NCI-H128 (cell line): Measurements from ENCODE around the gene CNN3.

ENCODE experiments used
- DNase-seq: peaks from one replicate; lab custom pipeline; 2025; ENCODE audit not compliant: unreplicated experiment; lab: John Stamatoyannopoulos, UW

The CNN3 gene

DNA sequence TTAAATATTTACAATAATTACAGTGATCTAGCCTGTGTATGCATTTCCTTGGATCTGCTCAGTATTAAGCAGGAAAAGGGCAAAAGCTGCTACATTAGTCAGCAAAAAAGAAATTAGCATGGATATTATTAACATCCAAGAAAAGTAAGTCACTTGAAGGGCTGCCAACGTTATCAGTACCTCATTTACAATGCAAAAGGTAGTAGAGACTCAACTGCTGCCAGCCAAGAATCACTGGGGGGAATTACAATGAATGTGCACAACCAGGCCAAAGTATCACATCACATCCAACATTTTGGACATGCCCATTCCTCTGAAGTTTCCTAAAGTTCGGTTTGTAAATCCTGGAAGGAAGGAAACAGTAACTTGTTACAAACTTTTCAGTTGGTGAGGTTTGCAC lies 1.9 kb downstream of the CNN3 start:
- no peak for DNase-seq

DNA sequence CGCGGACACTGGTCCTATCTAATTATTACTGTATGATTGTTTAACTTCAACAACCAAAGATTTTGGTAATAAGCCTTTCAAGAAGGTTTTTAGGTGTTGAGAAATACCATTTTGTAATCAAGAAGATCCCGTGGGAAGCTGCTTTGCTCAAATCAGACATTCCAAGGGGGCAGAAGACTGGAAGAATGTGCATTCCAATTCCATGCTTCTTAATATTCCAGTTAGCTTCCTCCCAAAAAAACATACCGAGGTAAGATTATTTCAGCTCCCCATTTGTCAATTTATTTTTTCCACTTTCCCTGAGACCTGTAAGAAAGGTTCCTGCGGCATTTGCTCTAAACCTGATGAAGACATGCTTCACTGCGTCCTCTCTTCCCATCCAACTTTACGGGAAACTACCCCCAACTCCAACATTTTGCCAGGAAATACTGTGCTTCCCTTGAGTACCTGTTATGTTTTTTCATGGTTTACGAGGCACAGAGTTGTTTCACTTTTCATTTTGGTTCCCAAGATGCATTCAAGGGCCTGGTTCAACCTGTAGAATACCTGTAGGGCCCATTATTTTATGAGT lies 4.1 kb downstream of the CNN3 start:
- no peak for DNase-seq

DNA sequence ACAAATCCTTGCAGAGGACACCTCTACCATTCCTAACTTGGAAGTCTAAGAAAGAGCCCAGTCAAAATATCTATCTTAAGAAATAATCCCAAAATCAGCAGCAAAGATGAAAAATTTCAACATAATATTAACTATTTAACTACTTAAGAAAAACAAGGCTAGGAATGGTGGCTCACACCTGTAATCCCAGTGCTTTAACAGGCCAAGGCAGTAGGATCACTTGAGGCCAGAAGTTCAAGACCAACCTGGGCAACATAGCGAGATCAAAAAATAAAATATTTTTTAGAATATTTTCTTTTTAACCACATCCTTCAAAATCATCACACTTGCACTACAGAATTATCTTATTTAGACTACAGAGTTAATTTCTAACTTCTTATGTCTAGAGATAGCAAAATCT lies 4.9 kb downstream of the CNN3 start:
- no peak for DNase-seq

DNA sequence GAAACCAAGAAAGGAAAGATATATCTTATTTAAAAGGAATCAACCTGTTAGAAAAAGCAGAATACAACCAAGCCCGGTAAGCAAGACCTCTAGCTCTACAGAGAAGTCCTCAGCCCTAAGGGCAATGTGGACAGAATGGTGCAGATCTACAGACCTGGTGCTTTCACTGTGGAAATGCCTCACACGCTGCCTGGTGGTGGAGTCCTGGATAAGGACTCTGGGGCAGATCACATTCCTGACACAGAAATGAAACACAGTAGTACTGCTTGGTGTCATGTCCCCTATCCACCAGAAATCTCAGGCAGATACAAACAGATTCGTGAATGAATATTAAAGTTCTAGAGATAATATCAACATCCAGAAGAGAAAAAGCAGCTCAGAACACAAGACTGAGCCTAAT lies 6.8 kb downstream of the CNN3 start:
- DNase-seq = no peak

DNA sequence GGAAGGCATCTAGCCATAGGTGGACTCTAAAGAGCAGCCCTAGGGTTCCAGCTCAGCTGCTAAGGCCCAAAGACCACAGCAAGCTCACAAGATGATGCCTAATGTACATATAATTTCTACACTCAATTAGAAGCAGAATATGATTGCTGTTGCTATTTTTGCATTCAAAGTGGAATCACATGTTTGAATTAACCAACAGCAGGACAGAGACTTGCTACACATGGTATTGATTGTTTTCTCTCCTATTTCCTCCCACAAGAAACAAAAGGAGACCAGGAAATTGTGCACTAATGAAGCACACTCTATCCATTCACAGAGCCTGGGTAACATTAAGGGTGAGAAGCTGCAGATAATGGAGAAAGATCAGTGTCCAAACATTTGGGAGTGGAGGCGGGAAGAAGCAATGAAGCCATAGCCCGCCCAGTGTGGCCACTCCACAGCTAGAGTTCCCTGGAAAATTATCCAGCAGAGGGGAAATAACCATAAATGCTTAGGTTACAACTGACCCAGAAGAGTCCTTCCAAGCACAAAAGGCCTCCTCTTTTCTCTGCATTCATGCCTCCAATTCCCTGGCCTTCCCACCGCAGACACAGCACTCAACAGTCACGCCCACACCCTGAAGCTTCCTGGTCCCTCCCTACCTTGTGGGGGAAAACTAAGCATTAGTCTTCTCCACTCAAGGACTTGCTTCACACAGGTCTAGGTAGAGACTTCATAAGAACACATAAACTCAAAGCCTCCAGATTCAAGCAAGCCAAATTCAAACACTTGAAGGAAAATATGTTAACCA lies 7.5 kb downstream of the CNN3 start:
- DNase-seq = no peak

DNA sequence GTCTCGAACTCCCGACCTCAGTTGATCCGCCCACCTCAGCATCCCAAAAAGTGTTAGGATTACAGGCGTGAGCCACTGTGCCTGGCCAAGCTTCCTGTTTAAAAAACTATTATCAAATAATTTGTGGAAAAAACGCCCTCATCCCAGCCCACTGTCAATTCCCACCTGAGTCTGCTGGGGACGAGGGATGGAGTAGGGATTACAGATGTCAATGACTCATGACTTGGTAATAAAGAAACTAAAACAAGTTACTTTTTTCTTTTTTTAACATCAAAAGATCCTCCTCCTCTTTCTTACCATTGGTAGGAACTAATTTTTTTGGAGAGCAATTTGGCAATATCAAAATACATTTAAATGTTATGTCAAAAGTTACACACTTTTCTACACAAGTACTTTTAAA lies 9.7 kb downstream of the CNN3 start:
- DNase-seq = no peak

DNA sequence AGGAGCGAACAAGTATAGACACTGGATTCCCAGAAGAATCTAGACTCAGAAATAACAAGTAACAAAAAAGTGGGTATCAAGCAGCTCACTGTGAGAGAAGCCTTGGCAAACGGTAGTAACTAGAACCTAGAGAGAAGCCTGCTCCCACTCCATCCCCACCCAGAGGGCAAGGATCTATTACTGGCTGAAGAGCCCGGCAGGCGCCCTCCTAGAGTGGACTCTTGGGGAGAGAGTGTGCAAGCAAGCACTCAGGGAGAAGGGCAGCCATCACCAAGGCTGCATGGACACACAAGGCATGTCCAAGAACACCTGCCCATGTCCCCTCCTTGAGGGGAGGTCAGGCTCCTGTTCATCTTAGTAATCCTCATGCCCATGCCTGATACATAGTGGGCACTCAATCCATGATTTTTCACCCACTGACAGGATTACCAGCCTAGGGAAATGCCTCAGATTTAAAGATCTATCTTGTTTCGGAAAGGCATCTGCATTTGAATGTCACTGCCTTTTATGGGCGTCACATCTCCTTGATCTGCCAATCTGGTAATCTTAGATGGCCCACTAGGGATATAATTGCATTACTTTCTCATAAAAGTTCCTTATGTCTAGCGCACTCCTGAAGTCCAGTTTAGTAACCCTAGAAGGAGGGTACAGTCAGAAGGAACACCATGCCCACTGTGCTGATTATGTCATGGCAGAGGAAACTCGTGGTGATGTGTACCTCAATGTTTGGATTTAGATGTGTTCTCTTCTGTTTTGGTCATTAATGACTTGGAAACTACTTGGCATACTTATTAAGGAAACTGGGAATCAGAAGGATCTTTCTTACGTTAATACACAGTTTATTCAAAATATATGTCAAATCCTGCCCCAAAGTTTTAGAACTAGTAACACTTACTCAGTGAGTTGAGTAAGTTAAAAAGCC lies 14.4 kb downstream of the CNN3 start:
- DNase-seq = no peak

DNA sequence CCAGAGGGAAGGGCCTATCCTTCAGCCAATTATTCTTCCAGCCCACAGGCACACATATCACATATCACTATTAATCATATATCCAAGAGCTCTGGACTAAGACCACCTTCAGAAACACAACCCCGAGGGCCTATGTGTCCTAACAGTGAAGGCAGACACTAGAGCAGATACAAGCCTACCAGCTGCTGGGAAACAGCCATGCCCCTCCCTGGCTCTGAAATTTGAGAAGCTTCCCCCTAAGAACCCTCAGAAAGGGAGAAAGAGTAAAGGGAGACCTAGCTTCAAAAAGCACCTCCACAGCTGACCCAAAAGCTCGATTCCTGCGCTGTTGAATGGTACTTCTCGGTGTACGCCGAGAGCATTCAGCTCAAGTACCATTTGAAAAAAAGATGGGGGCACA lies 17.4 kb downstream of the CNN3 start:
- DNase-seq = no peak

DNA sequence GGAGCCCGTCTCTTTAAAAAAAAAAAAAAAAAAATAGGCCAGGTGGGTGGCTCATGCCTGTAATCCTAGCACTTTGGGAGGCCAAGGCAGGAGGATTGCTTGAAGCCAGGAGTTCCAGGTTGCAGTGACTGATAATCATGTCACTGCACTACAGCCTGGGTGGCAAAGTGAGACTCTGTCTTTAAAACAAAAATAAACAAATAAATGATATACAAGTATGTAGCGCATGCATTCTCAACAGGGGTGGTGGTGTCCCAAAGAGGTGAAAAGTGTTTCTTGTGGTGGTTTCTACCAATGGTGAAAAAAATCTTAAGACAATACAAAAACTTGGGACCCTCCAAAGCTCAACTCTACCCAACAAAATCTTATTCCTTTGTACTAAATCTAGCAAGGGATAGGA lies 17.9 kb downstream of the CNN3 start:
- no peak for DNase-seq

DNA sequence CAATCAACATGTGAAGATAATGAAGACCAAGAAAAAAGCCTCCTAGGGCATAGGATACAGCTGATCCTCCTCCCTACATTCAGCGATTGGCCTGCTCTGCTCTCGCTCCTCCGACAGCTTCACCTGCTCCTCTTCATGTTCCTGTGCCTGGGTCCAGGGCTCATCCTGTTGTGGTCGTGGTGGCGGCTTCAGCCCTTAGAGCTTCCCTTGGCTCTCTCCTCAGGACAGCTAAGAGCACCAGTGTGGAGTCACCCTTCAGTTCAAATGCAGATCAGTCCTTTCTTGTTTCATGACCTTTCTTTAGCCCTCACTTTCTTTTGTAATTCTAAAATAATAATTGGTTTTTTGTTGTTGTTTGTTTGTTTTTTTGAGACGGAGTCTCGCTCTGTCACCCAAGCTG lies 18.7 kb downstream of the CNN3 start:
- no peak for DNase-seq

DNA sequence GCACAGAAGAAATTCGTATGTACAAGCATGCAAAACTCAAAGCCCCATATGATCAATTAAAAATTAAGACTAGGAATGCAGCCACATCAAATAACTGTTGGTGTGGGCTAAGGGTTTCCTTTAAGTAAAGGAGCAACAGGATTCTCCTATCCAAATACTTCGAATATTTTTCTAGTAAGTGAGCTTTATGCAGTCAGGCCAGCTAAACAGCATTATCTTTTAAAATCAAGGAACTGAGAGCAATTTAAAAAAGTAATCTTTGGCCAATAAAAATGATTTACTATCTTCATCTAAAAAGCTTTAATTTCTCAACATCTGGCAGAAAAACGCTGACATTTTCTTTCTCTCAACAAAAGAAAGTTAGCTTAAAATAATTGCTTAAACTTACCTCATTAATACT lies 19.8 kb downstream of the CNN3 start:
- DNase-seq = no peak

DNA sequence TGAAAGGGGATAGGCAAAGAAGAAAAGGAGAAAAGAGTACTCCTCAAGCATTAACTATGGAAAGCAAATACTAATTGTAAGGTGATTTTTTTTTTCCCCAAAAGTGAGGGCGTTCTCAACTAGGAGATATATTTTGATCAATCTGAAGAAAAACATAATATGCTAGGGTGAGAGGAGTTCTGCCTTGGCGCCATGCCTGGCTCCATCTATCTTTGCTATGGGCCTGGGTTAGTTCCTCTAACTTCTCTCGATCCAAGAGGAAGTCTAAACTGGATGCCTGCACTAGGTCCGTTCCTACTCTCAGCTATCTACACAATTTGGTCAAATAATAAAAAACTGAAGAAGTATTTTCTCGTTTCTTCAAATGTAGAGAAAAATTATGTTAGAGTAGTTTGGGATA lies 20.5 kb downstream of the CNN3 start:
- no peak for DNase-seq

DNA sequence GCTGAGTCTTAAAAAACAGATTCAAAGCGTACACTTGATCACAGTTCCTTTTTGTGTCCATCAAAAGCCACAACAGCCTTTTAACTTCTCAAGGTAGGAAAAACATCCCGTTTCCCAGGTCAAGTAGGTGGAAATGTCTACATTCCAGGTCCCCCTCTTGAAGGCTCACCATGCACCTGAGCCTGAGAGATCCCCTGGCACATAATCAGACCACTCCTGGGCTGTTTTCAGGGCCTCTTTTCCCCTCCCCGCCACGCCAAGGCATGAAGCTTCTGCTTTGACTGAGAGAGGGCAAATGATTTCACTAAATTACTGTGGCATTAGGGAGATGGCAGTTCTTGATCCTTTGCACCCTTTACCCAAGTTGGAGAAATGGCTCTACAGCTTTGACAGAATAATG lies 21.7 kb downstream of the CNN3 start:
- no peak for DNase-seq

DNA sequence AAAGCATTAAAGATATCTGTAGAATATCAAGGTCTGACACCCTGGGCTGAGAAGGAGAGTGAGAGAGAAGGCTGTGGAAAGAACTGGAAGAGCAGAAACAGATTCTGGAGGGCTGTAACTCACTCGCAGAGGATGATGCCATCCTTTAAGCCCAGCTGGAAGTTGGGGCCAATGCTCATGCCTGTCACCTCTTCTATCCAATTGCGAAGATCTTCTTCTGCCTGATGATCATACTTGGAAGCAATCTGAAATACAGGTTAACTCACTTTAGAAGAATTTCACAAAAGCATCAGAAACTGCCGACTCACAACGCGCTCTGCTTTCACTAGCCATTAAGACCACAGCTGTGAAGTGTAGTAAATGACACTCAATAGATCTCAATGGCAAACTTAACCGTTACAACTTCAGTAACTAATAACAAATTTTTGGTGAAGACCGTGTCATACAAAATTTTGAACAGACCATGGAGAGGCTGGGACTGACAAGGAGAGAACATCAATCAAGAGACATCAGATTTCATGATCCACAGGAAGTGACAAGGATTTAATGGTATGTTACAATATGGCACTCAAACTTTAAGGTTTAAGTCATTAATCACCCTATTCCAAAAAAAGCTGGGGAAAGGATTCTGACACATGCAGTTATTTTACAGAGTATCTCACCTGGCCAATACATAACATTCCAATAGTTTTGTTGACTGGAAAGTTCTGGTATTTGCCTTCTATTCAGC lies 23.5 kb downstream of the CNN3 start:
- no peak for DNase-seq

DNA sequence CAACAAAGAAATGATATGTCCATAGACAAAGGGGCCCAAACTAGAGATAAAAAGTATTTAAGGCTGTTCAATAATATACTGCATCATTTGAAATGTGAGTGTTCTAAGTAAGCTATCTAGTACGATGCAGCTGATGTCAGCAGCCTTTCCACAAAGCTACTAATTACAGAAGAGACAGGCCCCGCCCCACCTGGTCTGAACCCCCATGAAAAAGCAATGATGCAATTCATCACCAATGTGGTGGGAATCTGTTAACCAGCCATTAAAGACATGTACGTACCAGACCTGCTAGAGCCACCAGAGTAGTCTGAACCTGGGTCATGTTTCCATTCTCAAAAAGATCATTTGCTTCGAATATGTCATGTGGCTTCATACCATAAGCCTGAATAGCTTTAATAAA lies 25.1 kb downstream of the CNN3 start:
- DNase-seq = no peak

DNA sequence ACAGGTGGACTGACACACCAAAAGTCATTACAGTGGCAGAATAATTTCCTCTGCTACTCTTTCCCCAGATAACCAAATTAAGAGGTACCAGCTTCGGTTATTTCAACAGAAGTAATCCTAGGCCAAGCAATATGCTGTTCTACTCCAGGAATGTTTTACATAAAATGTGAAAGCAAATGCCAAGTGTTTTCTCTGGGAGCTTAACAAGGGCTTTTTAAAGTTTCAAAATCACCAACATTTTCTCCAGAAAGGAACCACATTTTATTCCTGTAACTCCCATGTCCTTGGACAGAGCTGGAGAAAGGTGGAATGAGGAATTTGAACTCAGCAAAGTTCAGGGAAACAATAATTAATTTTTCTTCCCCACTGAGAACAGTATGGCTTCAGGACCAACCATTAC lies 27.2 kb downstream of the CNN3 start:
- DNase-seq = no peak

DNA sequence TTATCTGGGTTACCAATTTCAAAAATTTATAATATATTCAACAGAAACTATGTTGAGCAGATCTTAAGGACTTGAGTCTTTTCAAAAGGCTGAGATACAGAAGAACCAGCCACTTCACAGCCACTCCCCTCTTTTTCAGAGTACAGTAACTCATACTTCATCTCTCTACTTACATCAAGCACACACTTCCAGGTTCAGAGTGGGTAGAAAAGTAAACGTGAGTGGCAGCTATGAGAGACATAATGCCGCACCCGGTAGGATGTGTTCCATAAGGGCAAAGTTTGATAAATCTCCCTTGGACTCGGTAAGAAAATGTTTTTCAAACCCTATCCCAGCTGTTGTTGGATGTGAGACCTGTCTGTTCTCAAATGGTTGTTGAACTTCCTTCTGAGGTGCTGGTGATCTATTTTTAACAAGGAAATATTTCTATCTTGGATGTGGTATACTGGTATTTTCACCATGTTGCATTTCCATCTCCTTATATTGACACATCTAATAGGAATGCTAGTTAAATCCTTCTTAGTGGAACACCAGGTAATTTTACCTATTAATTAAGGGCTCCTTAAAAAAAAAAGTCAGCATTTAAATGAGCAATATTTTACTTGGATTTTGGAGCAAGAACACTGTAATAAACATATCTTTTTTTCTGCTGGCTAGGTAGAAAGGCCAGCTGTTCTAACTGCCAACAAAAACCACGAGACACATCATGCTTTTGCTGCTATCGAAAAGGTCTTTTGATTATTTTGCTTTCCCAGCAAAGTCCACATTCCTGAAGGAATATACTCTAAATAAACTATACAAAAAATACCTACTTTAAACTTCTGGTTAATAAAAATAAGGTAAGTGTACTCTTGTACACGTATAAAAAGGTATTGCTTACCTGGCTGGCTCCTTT lies 28.2 kb downstream of the CNN3 start:
- DNase-seq = no peak

DNA sequence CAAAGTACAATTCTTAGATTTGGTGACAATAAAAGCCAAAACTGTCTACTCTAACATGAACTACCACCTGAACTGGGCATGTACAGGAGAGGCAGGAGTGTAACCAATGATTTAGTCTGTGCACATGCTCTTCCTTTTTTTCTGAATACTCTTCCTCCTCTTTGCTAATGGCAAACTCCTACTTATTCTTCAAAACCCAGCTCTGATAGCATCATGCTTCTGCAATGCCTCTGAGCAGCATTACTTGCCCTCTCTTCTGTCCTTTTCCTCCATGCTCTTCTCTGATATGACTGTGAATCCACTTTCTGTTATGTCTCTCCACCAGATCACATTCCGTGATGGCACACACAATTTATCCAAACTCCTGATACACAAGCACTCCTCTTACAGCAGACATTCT lies 31.4 kb downstream of the CNN3 start:
- no peak for DNase-seq

DNA sequence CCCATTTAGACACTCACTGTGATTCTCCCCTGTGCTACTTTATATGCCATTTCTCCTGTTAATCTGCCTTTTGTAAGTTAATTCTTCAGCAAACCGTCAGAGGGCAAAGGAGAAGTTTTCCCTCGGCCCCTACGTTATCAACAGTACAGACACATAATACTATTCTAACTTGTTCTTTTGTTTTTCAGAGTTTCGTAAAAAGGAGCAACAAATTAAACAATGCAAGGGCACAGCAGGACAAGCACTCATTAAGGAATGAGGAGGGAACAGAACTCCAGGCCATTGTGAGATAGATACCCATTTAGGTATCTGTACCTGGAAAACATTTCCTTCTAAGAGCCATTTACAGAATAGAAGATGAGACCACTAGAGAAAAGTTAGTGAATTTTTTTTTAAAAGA lies 32.3 kb downstream of the CNN3 start:
- no peak for DNase-seq

DNA sequence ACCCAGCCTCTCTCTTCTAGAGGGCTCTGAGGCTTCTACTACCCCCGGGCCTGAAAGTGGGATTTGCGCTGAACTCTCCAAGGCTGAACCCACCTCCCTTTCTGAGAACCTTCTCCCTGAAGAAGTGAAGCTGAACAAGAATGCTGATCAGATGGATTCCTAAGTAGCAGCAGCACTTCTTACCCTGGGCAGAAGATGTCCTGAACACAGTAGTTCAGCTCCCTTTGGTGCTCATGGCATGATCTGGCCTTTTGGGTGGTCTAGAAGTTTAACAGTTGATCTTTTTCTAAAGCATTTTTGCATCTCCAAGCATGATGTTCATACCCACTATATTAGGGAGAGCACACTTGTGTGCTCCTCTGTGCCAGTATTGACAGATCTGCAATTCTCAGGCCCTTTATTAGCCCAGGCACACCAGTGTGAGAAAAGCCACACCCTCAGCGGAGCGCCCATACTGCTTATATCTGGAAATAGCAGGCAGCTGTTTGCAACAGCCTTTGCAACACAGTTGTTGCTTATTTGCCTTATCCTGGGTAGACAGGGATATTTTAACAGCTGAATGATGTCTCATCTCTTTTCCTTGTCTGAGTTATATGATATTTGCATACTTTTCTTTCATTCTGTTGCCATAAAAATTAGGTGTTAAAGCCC lies 34.2 kb downstream of the CNN3 start:
- DNase-seq = no peak
